ENCODE data around the gene GATAD2B.
A peak's percentile ranks its signal among the peaks of the same experiment; 100 is the strongest.
"Not testable (repeated sequence)": the region's sequence is repeated elsewhere in the genome, so short reads cannot be mapped to it uniquely, and the experiment has no call there.

GATAD2B gene

GRCh38 chr1:153929426-153929825 lies 6.7 kb upstream of the GATAD2B start:
- no peak for DNase-seq

GRCh38 chr1:153928791-153929341 lies 6.1 kb upstream of the GATAD2B start:
- DNase-seq: no peak

- DNase-seq: no peak
These were observed 5.5 kb upstream of the GATAD2B start for GRCh38 chr1:153928245-153928644.

- DNase-seq: no peak
These were observed 3.6 kb upstream of the GATAD2B start for GRCh38 chr1:153926405-153926804.

- DNase-seq: peak; percentile 71
These were observed 448 bp downstream of the GATAD2B start for GRCh38 chr1:153922076-153922971.

GRCh38 chr1:153921803-153922075 lies 1.0 kb downstream of the GATAD2B start:
- DNase-seq: peak; percentile 39

- no peak for DNase-seq
These were observed 1.5 kb downstream of the GATAD2B start for GRCh38 chr1:153921080-153921802.

GRCh38 chr1:153919876-153920852 lies 2.6 kb downstream of the GATAD2B start:
- DNase-seq: no peak

GRCh38 chr1:153916297-153916696 lies 6.5 kb downstream of the GATAD2B start:
- no peak for DNase-seq

GRCh38 chr1:153912349-153912748 lies 10.4 kb downstream of the GATAD2B start:
- DNase-seq: no peak

GRCh38 chr1:153910560-153910959 lies 12.2 kb downstream of the GATAD2B start:
- not testable (repeated sequence) for DNase-seq

GRCh38 chr1:153908071-153908470 lies 14.7 kb downstream of the GATAD2B start:
- DNase-seq: no peak

- no peak for DNase-seq
These were observed 15.6 kb downstream of the GATAD2B start for GRCh38 chr1:153907134-153907533.

- no peak for DNase-seq
These were observed 16.4 kb downstream of the GATAD2B start for GRCh38 chr1:153906396-153906795.

GRCh38 chr1:153905908-153906307 lies 16.9 kb downstream of the GATAD2B start:
- DNase-seq: not testable (repeated sequence)

GRCh38 chr1:153903841-153904455 lies 18.8 kb downstream of the GATAD2B start:
- no peak for DNase-seq

GRCh38 chr1:153899509-153899908 lies 23.3 kb downstream of the GATAD2B start:
- no peak for DNase-seq

- DNase-seq: not testable (repeated sequence)
These were observed 26.9 kb downstream of the GATAD2B start for GRCh38 chr1:153895866-153896265.

GRCh38 chr1:153891042-153891441 lies 31.7 kb downstream of the GATAD2B start:
- DNase-seq: not testable (repeated sequence)

- DNase-seq: no peak
These were observed 34.2 kb downstream of the GATAD2B start for GRCh38 chr1:153888533-153888932.

GRCh38 chr1:153886127-153886526 lies 36.6 kb downstream of the GATAD2B start:
- DNase-seq: no peak

- DNase-seq: no peak
These were observed 39.5 kb downstream of the GATAD2B start for GRCh38 chr1:153883223-153883622.
